Right ventricle myocardium superior (tissue), 1 donor: ENCODE measurements around the gene POU4F1. TPM values are rescaled to one million over a fixed set of nuclear protein-coding genes. Genes with fewer than 3 reads are reported as not detected.

Source experiments
- ATAC-seq: fragments of 200-7000 bp; cut with Tn5 transposase; one replicate; pipeline ENCODE4 v1.9.1; 2020; ENCODE audit warnings: mild to moderate bottlenecking; ENCODE audit not compliant: poor library complexity
- DNase-seq: peaks from one replicate; pipeline ENCODE4 v3.0.0-alpha.2; 2020
- intact Hi-C: fragments of 100-400 bp; cut with DNase I; formaldehyde crosslinking; loops from one replicate; pipeline ENCODE4 v1.11.2; 2022
- total RNA-seq: library from RNA; stranded (reverse); fragmentation: NEBNext Ultra II Directional; extraction: Animal tissue kit (Norgen Biotek cat#: 25700); gene quantifications from one replicate; pipeline ENCODE4 v1.2.1, GENCODE V29; 2021
- donor health status: DM: no; HTN: yes; CAD: no; lungs with severe emphysema.

POU4F1 gene
- total RNA-seq, 1 donor from 2014 or later, result not detected

DNA sequence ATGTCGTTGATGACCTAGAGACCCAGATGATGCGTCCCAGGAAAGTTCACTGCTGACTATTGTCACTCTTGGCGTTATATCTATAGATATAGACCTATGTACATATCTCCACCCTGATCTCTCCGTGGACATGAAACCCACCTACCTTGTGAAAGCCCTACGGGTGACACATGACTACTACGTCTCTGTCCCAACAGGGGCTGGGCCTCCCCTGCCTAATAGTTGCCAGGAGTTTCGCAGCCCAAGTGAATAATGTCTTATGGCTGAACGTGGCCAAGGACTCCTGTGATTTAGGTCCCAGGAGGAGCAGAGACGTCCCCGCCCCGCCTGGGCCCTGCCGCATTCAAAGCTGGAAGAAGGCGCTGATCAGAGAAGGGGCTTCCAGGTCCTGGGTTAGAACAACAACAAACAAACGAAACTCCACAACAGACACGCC, 4.9 kb upstream of the POU4F1 start:
- DNase-seq, result no peak
- no peak for ATAC-seq
- intact Hi-C loops, result no loop called here

DNA sequence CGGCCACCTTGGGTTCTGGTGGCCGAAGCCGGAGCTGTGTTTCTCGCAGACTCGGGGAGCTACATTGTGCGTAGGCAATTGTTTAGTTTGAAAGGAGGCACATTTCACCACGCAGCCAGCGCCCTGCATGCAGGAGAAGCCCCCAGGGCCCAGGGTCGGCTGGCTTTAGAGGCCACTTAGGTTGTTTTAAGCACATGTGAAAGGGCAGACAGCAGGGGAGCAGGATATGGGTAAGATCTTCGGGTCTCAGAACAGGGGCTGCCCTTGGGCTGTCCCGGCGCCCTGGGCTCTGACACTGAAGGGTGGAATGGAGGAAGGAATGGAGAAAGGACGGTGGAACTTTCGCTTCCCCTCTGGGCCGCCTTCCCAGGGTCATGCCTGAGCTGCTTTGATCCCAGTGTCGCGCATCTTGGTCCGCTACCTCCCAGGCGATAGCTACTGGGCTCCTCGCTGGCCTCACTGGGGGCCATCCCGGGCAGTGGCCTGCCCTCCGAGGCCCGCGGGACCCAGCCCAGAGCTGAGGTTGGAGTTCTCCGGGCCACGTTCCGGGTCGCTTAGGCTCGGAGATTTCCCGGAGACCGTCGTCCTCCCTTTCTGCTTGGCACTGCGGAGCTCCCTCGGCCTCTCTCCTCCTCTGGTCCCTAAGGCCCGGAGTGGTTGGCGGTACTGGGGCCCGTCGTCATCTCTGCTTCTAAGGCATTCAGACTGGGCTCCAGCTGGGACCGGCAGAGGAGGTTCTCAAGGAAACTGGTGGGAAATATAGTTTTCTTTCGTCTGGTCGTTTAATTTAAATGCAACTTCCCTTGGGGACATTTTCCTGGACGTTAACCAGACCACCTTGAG, 4.3 kb upstream of the POU4F1 start:
- intact Hi-C loops, result no loop called here
- no peak for ATAC-seq
- DNase-seq, result no peak

DNA sequence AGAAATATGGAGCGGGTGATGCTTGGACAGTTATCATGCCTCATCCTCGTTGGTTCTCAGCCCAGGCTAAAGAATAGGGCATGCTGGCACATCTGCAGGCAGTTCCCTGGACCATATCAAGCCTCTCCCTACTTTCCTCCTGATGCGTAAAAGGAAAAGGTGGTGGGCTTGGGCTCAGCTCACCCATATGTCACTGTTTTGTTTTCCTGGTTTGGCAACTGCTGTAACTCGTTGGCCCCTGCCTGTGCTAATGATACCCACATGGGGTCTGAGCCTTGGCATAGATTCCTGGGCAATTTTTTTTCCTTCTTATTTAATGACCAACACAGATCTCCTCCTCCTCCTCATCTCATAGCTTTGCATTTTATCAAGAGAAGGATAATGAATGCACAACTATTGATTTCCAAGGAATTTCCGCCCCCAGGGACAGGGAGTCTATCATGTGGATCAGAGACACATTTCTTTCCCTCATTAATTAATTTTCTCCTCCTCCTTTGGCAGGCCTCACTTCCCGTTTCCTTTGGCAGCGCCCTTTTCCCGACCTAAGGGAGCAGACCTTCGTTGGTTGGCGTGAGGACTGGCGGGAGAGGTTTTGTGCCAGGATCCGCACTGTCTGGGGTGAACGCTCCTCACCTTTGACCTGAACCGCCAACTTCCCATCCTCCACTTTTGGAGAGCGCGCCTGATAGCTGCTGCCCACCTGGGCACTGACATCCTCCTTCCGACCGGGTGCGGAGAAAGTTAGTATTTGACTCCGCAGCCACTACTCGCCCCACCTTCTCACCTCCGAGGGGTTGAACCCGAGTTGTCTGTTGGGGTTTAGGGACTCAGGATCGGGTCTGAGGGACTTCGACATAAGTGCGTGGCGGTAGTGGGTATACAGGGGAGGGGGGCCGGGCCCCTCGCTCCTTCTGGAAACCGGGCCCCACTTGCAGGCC, 3.4 kb upstream of the POU4F1 start:
- DNase-seq (no peak), ATAC-seq (no peak)
- intact Hi-C loops, result no loop called here

DNA sequence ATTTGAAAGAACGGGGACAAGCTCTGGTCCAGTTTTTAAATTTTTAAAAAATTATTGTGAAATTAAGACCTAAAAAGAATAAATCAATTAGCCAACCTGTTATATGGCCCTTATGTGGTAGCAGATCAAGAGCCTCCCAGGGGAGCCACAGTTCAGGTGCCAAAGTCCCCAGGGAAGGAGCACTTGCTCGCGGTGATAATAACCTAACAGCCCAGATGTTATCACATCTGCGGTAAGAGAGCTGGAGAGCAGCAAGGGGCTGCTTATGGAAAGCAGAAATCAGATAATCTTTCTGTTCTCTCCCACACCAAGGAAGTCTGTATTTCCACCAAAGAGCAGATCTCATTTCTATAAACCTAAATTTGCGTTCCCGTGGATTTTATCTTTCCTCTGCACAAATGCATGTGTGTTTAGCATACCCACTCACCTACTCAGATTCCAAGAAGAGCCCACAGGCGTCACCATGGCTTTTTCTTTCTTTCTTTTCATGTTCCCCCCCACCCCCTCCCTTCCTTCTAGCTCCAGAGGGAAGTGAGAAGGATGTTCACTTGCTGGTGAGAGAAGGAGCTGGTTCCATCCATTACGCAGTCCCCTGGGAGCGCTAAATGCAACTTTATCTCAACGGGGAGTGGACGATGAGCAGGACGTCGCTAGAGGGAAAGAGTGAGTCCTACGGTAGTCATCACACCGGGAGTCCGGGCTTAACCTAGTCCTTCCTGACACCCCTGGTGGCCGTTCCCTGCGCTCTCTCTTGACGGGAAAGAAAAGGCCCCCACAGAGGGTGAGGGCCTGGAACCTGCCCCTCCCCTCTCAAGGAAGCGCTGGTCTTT, 1.6 kb upstream of the POU4F1 start:
- DNase-seq (no peak), ATAC-seq (no peak)
- intact Hi-C loops, result no loop called here

DNA sequence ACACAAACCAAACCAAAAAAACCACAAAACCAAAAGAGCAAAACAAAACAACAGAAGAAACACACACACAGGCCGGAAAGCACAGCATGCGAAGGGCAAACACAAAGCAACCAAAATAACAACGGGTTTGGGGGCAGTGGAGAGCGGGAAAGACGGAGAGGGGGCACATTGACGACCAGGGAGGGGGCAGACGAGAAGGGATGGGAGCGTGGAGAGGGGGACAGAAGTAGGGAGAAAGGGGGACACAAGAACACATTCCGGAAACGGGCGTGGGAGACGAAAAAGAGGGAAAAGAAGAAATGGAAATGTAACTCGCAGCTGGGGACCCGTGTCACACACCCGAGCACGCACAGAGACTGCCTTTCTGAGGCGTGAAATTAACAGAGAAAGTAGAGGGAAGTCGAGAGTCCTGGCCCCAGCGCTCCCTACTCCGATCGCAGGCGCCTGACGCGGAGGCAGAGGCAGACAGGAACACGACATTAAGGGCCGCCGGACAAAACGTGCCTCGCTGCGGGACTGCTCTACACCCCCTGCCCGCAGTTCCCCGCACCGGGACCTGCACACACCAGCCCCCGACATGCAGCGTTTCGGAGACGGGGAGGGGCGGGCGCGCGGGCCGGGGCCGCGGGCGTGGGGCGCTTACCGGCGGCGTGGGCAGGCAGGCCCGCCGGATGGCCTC, 652 bp downstream of the POU4F1 start:
- intact Hi-C loops, result no loop called here
- no peak for ATAC-seq
- DNase-seq, result no peak

DNA sequence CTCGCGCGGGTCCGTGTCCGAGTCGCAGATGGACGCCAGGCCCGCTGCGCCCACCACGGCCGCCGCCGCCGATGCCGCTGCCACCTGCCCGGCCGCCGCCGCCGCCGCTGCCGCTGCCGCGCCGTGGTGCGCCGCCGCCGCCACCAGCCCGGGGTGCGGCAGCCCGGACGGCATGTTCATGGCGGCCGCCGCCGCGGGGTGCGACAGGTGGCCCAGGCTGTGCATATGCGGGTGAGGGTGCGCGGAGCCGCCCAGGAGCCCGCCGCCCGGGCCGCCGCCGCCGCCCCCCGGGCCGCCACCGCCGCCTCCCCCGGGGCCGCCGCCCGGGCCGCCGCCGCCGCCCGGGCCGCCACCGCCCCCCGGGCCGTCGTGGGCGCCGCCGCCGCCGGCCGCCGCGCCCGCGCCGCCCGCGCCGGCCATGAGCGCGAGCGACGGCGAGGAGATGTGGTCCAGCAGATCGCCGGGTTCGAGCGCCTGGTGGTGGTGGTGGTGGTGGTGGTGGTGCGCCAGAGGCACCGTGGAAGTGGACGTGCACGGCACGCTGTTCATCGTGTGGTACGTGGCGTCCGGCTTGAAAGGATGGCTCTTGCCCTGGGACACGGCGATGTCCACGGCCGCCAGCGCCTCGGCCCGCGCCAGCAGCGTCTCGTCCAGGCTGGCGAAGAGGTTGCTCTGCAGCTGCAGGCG, 1.3 kb downstream of the POU4F1 start:
- intact Hi-C loops, result no loop called here
- no peak for DNase-seq
- no peak for ATAC-seq

DNA sequence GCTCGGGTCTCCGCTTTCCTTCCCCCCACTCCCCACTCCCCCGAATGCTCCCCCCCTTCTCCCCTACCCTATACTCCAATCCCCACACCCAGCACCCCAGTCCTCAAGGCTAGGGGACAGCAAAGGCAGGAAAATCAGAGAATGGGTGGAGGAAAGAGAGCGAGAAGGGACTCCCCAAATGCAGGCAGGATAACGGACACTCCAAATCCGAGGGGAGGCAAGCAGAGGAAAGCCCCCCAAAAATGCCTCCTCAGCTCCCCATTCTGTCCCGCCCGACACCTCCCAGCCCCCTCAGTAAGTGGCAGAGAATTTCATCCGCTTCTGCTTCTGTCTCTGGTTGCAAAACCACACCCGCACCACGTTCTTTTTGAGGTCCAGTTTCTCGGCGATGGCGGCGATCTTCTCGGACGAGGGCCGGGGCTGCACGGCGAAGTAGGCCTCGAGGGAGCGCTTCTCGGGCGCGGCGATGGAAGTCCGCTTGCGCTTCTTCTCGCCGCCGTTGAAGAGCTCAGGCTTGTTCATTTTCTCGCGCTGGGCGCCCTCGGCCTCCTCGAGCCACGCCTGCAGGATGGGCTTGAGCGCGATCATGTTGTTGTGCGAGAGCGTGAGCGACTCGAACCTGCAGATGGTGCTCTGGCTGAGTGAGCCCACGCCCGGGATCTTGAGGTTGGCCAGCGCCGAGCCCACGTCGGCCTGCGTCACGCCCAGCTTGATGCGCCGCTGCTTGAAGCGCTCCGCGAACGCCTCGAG, 2.1 kb downstream of the POU4F1 start:
- ATAC-seq (no peak), DNase-seq (no peak)
- intact Hi-C loops, result no loop called here

DNA sequence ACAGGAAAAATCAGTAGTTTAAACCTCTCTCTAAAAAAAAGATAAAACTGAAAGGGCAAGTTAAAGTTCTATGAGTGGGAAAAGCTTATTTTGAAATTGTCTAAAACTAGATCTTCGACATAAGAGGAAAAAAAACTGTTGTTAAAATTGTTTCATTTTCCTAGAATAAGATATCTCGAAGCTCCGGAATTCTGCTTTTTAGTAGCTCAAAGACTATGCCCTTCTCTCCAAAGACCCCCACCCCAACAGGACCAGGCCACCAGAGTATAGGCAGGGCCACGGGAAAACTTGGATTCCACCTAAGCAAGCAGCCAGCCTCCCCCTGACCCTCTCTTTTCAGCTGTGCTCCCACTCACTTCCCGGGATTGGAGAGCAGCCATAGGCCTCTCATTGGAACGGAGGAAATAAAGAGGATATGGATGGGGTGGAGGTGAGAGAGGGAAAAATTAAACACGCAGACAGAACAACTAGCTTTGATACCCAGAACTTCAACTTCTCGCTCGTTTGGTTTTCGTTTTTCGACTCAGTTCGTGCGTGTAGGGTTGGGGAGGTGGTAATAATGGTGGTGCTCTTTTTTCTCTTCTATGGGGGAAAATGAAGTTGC, 3.0 kb downstream of the POU4F1 start:
- intact Hi-C loops, result no loop called here
- DNase-seq (no peak), ATAC-seq (no peak)

DNA sequence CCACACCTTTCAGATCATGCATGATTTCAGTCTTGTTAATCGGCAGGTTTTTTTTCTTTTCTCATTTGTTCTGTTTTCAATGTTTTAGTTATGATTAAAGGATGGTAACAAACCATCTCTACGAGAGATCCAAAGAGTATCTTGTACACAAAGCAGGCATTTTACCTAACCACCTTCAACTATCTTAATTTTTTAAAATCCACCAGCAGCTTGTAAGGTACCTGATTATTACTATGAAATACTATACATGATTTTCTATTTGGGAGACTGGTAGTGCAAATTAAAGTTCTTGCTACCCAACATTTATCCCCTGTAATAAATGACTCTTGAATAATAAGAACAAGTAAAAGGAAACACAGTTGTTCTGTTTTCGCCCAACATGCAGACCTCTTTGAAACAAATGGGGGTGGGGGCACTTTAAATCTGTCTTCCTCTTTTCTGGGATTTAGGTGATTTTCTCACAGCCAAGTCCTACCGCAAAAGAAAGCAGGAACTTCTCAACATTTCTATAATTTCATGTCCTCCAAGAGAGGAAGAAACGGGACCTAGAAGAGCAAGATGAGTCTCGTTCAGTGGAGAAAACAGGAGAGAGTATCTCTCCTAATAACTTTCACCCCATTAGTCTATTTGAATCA, 3.6 kb downstream of the POU4F1 start:
- DNase-seq (no peak), ATAC-seq (no peak)
- intact Hi-C loops, result no loop called here

DNA sequence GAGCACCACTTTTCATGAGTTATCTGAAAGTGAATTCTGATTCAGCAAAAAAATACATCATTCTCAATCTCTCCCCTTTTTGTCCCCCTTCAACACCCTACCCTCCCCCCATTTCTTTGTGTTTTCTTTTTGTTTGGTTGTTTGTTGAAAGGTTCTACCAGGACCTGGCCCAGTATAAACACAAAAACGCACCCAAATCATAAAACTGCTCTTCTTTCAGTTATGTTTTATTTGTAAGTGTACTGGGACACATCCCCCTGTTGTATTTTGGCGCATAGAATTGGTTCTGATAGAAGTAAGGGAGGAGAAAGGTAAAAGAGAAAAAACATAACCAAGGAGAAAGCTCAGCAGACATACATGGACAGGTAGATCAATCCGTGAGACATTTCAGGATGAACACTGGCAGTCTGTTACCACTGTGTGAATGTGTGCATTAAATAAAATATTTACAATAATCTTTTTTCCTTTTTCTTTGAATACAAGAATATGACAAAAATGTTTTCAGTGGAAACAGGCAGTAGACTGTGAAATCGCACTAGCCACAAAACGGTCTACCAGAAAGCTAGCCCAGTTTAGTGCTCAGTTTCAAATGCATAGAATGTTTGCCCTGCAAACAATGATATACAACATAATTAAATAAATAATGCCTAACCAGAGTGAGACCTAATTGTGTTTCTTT, 4.2 kb downstream of the POU4F1 start:
- ATAC-seq (no peak), DNase-seq (no peak)
- intact Hi-C loops, result no loop called here

DNA sequence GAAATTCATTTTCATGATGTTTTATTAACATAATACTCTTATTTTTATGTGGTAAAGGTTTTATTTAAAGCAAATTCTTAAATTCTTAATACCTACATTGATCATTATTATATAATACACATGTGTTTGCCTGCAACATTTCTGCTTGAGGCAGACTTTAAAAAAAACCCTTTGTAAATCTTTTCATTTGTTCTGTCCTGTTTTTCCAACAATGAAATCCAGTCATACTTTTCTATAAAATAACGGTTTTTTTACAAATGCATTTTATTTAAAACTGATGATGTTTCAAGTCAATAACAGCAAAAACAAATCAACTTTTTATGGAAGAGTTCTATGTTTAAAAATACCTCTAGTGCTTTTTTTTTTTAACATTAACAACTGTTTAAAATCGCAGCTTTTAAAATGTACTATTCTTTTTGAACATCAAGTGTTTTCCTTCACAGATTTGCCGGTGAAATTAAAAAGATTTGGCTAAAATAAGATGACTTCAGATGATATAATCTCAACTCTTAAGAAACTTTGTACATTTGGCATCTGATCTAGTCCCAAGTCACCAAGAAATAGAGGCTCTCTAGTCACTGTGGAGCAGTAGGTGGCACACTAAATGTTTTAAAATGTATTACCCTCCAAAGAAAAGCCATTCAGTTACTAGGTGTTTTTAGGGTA, 5.1 kb downstream of the POU4F1 start:
- ATAC-seq, result no peak
- no peak for DNase-seq
- intact Hi-C loops, result no loop called here

DNA sequence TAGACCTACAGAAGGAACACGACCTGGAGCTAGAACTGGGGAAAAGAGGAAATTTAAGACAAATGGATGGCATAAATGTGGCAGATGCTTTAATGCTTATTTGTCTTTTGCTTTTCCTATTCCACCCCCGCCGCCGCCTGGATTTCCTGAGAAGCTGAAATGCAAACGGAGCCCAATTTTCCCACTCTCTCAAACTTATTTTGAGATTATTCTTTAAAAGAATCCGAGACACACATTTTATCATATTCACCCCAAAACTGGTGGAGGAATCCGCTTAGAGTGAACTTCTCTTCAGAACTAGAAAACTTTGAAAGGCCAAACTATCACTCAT, 5.8 kb downstream of the POU4F1 start:
- intact Hi-C loops, result no loop called here
- ATAC-seq (no peak), DNase-seq (no peak)

DNA sequence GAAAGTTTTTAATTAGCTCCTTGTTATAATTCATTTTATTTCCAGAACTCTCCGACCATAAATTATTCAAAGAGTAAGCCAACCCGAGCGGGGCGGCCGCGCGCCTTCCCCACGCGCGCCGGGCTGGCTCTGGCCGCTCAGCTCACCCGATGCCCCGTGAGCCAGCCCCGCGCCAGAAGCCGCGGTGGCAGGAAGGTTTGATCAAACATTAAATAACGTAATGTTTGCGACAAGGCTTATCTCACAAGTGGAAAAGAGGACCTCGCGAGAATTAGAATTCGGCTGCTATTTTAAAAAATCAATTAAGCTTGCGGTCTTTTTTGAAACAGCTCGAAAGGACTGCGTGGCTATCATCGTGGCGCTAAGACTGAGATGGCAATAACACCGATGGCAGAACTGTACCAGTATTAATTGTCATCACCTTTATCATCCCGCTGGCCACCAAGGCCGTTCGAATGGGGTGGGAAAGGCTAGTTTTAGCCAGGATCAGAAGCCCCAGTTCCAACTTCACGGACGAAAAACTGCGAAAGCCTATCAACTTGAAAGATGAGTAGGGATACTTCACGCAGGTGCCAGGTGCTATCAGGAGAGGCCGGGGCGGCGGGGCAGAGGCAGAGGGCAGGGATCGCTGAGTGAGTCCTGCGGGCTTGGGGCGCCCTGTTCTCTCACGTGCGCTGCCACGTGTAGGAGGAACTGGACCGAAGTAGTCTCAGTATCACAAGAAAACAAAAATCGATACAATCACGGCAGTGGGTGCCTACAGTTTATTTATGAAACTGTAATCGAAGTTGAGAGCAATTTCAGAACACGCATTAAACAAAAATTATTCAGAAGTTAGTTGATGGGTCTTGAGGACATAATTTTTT, 6.4 kb downstream of the POU4F1 start:
- intact Hi-C loops, result no loop called here
- ATAC-seq (no peak), DNase-seq (no peak)

DNA sequence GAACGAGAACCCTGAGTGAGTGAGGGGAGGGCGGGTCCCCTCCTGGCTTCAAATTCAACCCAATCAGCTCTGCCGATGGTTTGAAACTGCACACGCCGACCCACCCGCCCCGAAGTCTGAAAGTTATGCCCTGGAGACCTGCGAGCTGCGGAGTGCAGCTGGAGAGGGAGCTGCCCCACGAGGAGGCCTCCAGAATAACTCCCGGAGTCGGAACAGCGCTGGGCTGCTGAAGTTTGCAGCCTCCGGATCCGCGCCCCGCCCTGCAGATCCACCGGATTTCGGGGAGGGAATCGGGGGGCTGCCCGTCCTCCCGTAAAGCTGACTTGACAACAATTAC, 7.0 kb downstream of the POU4F1 start:
- ATAC-seq (no peak), DNase-seq (no peak)
- intact Hi-C loops, result no loop called here
